CD4-positive, alpha-beta T cell treated with Interleukin-10 for 1 hour (primary cell): ENCODE data around the gene AGO4.
"Not testable (repeated sequence)": the region's sequence is repeated elsewhere in the genome, so short reads cannot be mapped to it uniquely, and the experiment has no call there.

Experiments used
- DNase-seq: peaks from one replicate; pipeline ENCODE4 v3.0.0-alpha.2; 2020

Gene AGO4

DNA sequence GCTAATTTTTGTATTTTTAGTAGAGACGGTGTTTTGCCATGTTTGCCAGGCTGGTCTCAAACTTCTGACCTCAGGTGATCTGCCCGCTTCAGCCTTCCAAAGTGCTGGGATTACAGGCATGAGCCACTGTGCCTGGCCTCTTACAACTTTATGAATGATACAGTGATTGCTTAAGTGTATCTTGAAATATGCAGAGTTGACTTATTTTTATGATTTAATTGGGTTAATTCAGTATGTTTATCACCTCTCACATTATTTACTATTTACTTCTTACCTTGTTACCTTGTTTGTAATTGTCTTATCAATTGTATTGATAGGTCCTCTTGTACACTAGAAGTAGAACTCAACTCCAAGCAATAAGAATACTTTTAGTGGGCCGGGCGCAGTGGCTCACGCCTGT lies 4.9 kb downstream of the AGO4 start:
- not testable (repeated sequence) for DNase-seq

DNA sequence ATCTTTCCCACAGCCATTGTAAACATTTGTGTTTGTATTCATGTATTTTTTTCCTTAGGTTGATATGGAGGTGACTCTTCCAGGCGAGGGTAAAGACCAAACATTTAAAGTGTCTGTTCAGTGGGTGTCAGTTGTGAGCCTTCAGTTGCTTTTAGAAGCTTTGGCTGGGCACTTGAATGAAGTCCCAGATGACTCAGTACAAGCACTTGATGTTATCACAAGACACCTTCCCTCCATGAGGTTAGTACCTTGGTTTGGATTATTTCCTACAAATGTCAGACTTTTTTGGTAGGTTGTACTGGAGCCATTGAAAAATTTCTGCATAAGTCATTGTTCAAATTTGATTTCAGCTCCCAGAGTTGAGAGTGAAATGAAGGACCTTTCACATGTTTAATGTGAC lies 17.4 kb downstream of the AGO4 start:
- DNase-seq: no peak

DNA sequence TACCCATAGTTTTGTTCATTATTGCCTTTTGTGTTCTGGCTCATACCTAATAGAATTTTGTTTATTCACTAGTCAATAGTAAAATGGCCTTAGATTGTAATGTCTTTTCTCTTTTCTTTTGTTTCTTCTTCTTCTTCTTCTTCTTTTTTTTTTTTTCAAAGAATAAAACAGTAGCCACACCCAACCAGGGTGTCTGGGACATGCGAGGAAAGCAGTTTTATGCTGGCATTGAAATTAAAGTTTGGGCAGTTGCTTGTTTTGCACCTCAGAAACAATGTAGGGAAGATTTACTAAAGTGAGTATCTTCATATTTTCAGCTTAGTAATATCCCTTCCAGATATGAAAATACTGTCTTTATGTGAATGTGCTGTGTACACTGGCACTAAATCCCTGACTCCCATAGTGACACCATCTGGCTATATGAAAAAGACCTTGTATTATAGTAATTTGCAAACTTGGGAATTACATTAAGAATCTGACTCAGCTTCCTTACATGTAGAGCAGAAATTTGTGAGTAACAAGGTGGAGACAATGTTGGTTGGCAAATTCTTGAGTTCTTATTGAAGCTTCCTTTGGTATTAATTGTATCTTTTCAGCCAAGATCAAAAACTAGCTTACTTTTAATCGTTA lies 24.6 kb downstream of the AGO4 start:
- DNase-seq: no peak

DNA sequence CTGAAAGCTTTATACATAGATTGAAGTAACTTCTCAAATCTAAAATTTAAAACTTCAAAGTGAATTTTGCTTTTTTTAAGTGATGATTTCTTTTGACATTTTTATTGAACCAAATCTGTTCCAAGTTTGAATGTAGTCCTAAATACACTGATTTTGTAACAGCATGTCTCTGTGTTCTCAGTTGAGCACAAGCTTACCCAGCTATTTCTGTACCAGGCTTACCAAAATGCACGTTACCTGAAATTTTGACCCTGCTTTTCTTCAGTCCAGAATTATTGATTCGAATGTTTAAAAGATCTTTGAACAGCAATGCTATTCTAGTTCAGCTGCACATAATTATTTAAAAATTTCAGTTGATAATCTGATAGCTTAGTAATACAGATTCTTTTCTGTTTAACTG lies 25.6 kb downstream of the AGO4 start:
- DNase-seq: no peak

DNA sequence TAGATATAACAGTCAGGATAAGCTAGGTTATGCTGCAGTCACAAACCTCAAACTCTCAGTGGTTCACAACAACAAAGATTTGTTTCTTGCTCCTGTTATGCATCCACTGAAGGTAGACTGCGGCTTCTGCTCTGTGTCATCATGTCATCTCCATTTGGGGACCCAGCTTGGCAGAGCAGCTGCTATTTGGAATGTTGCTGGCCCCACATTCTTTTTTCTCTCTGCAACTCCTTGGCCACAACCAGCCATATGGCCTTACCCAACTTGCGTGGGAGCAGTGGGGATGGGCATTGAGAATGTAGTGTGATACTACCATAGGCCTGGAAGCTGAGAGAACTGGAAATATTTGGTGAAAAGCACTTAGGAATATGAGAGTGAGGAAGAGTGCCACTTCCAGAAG lies 26.4 kb downstream of the AGO4 start:
- DNase-seq: no peak

DNA sequence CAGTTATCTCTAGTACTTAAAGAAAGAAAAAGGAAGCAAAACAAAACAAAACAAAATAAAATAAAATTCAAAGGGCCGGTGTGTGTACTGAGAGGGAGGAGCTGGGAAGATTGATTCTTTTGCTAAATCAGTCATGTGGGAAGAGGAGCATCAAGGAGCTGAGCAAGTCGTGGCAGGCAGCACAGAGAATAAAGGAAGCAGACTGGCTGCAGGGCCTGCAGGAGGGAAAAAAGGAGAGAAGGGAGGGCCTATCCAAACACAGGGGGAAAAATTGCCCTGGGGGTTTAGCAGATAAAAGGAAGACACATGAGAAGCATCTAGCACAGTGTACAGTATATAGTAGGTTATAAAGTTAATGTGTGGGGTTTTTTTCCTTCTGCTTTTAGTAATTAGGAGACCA lies 27.6 kb downstream of the AGO4 start:
- DNase-seq: no peak

DNA sequence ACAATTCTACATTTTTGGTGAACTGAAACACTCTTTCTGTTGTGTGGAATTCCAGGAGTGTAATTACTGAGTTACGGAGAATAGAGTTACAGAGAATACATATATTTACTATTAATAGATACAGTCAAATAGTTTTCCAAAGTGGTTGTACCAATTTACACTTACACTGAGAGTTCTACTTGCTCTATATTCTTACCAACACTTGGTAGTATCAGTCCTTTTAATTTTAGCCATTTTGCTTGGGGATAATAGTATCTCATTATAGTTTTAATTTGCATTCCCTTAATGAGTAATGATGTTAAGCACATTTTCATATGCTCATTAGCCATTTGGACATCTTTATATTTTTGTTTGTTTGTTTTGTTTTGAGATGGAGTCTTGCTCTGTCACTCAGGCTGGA lies 28.9 kb downstream of the AGO4 start:
- no peak for DNase-seq

DNA sequence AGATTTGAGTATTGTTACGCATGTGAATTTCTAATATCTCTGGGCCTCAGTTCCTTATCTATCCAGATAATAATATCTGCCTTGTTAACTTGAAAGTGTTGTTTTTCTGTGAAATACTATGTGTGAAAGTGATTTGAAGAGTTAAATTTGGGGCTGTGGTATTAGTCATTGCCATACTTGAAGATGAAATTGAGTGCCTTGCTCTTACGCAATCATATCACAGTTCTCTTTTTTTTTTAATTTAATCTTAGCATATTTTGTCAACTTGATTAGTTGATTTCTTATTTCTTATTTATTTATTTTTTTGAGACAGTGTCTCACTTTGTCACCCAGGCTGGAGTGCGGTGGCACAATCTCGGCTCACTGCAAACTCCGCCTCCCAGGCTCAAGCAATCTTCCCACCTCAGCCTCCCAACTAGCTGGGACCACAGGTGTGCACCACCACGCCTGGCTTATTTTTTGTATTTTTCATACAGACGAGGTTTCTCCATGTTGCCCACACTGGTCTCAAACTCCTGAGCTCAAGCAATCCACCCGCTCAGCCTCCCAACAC lies 31.0 kb downstream of the AGO4 start:
- no peak for DNase-seq

DNA sequence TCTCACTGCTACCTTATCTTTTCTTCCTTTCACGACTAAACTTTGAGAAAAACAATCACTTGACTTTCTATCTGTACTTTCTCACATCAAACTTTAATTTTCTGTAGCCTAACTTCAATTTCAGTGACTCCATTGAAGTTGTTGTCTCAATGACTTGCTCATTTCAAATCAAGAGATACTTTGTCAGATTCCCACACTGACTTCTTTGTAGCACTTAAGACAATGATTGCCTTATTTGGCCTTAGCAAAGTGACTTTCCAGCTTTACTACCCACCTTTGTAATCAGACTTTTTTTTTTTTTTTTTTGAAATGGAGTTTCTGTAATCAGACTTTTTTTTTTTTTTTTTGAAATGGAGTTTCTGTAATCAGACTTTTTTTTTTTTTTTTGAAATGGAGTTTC lies 37.0 kb downstream of the AGO4 start:
- DNase-seq: no peak

DNA sequence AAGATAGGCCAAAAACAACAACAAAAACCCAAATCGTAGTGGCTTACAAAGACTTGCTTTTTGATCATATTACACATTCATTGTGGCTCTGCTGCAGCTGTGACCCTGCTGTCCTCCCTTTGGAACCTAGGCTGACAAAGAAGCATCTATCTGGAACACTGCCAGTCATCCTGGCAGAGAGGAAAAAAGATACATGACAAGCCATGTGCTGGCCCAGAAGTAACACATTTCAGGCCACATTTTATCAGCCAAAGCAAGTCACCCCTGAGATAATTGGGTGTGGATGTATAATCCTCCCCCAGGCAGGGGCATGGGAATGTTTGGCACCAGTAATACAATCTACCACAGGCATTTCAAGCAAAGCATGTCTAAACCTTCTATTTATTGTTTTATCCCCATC lies 38.0 kb downstream of the AGO4 start:
- DNase-seq: no peak

DNA sequence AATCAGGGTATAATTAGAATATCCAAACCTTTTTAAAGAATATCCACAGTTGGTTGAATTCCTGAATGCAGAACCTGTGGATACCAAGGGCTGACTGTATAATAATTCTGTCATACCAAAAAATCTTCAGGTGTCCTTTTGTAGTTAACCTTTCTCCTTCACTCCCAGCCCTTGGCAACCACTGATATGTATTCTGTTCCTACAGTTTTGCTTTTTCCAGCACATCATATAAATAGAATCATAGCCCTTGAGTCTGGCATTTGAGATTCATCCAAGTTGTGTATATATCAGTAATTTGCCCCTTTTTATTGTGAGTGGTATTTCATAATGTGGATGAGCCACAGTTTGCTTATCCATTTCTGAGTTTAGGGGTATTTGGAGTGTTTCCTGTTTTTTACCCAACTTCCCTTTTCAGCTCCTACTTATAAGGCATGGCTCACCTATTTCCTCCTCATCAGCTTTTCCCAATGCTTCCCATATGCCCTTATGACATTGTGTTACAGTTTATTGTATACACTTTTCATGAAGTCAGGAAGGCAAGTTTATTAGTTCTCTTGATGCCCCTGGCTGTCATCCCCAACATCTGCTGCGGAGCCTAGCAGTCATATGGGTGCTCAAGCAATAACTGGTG lies 40.2 kb downstream of the AGO4 start:
- DNase-seq: no peak

DNA sequence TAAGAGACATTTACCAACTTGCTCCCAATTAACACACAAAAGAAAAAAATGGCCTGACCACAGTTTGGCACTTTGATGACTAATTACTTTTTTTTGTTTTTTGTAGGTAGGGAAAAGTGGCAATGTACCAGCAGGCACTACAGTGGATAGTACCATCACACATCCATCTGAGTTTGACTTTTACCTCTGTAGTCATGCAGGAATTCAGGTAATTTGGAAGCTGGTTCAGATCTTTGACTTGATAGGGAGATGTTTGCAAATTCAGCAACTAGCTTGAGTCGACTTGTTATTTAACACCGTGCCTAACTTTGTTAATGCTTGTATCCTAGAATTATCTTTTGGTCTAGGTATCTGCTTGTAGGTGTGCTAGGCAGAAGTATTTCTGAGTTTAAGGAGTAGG lies 42.2 kb downstream of the AGO4 start:
- no peak for DNase-seq

DNA sequence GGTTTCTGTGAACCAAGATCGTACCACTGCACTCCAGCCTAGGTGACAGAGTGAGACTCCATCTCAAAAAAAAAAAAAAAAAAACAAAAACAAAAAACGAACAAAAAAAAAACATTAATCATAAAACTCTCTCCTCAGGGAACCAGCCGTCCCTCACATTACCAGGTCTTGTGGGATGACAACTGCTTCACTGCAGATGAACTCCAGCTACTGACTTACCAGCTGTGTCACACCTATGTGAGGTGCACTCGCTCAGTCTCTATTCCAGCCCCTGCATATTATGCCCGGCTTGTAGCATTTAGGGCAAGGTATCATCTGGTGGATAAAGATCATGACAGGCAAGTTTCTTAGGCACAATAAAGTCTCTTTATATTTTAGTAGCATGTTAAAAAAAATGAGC lies 42.9 kb downstream of the AGO4 start:
- DNase-seq: no peak

DNA sequence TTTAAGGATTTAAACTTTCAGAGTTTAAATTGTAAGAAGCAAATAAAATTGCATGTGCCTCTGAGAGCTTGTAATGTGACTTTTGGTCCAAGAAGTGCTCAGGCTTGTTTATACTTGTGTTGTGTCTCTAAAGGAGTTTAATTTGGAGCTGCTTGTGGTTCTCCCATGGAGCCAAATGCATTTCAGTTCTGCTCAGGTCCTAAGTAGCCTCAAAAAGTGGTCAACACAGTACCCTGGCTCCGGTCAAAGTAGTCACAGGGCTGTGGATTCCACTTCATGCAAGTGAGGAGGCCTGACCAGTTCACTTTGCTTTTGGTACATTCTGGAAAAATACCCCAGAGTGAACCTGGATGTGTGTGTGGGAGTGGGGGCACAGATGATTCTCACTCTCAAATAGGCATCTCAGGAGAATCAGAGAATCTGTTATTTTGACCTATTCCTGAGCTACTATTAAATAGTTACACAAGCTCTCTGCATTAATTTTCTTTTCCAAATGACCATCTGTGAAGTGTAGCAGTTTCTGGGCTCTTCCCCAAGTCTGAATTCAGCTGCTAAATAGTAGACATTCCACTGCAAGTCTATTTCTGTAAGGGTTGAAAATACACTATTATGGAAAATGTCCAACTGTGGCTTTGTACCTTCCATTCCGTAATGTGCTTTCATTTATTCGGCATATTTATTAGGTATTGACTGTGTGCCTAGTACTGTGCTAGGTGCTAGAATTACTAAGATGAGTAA lies 43.5 kb downstream of the AGO4 start:
- DNase-seq: no peak

DNA sequence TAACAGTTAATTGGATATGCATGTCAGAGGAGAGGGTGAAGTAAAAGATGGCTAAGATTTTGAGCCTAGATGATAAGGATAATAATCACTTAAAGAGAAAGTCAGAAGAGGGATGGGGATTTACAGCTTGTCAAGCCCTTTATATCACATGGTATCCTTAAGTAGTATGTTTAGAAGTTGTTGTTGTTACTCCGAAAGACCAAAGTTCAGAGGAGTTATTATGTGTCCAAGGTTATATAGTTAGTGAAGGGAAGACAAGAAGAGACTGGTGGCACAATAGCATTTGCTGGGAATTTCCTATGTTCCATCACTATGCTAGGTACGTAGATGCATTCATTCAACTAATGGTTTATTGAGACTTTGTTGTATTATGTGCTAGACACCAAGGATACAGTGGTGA lies 44.4 kb downstream of the AGO4 start:
- DNase-seq: no peak

DNA sequence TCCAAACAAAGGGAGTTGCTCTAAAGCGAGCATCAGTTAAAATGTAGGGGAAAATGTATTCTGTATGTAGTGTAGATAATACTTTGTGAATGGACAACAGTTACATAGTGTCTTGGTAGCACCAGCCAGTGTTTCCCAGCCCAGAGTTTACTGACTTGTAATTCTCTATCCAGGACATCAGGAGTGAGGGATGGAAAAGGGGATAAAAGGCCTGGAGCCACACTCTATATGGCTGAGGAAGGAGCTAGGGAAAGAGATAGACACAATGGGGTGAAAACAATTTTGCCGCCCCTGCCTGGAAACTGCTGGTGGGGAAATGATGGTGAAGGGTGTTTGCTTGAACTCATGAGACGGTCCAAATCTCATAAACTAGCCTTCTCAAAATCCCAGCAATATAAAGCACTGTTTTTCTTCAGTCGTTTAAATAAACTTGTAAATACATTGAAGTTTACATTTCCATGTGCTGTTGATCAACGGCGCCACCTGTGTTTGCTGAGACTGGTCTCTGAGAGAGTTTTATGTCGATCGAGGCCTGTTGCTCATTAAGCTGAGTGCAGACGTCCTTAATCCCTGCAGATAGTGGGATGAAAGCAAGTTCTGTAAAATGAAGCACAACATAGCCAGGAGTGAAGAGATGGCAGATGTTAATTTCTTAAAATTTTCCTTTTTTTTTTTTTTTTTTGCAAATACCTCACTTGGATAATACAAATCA lies 47.3 kb downstream of the AGO4 start:
- no peak for DNase-seq

DNA sequence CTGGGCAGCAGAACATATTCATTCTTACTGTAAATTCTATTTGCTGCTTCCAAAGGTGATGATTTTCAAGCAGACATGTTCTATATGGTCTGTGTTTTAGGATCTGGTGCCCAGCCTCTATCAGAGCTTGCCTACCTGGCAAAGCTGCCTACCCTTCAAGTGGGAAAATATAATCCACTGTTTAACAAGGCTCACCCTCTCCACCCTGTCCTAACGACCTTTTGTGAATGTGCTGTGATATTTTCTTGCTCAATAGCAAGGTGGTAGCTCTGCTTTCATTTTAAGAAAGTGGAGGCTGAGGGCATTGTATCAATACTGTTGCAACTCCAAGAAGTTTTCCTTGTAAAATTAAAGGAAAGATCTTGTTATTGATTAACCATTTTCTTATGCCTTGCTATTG lies 49.1 kb downstream of the AGO4 start:
- no peak for DNase-seq

DNA sequence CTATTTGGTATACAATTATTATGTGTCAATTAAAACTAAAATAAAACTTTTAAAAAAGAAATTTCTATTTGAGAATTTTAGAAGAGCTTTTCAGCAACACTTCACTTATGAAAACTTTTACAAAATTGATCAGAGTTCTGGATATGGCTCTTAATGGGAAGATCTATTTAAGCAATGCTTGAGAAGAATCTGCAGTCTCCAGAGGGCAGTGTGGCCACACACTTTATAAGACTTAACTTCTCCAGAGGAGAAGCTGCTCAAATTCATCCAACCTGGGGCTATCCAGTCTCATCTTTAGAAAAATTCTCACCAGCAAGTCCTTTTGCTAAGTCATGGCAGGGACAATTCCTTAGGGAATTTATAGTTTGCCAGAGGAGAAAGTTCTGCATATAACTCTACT lies 50.0 kb downstream of the AGO4 start:
- DNase-seq: no peak

DNA sequence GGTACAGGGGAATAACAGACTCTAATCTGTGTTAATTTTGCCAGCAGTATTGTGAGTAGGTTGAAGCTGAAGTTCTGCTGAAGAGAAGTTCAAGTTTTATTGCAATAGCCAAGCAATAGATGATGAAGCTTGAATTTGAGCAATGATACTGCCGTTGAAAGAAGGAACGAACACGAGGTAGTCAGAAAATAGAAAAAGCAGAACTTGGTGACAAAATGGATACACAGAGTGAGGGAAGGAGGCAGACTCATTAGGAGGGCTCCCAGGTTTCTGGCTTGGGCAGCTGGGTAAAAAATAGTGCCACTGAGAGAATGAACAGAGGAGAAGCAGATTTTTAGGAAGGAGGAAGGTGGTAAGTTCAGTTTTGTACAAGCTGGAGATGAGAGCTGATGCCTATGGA lies 52.9 kb downstream of the AGO4 start:
- no peak for DNase-seq

DNA sequence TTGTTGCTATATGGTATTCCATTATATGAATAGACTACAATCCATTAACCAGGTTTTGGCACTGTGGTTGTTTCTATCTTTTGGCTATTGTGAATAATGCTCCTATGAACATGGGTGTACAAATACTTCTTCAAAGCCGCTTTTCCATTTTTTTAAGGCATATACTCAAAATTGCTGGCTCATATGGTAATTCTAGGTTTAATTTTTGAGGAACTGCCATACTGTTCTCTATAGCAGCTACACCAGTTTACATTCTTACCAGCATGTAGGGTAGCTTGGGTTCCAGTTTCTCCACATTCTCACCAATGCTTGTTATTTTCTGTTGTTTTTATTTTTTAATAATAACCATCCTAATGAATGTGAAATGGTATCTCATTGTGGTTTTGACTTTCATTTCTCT lies 55.3 kb downstream of the AGO4 start:
- no peak for DNase-seq

DNA sequence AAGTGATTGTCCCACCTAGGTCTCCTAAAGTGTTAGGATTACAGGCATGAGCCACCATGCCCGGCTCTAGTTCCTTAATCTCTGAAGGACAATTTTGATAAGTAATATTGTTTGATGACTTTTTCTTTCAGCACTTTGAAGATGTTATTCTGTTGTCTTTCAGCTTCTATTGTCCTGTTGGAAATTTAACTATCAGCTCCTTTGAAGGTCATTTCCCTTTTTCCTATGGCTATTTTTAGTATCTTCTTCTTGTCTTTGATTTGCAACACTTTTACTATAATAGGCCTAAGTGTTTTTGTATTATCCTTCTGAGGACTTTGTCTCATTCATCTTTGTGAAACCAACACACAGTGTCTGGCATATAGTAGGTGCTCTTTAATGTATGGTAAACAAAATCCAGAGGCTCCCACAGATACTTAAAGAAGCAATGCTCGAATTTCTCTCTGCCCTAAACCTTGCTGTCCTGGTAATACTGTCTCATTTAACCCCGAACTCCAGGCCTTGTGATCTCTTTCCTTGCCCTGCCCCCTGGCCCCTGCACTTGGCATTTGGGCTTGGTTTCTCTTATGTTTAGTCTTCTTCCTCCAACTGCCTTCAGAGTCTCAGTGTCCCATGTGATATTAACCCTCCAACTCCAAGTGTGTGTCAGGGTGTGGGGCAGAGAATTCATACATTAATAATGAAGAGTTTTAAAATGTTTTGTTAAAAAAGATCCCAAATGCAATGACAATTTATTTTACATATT lies 56.2 kb downstream of the AGO4 start:
- DNase-seq: no peak

DNA sequence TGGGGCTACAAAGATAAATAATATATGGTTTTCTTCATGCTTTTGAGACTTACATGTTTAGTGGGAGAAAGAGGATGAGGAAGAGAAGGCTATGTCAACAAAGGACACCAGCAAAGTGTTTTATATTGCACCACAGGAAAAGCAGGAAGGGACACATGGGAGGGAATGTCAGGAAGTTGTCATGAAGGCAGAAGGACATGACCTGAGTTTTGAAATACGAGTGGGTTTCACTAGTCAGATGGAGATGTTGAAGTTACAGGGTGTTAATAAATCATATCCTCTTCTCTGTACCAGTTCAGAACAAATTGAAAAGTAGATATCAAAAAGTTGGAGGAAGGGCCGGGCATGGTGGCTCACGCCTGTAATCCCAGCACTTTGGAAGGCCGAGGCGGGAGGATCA lies 57.0 kb downstream of the AGO4 start:
- DNase-seq: no peak

DNA sequence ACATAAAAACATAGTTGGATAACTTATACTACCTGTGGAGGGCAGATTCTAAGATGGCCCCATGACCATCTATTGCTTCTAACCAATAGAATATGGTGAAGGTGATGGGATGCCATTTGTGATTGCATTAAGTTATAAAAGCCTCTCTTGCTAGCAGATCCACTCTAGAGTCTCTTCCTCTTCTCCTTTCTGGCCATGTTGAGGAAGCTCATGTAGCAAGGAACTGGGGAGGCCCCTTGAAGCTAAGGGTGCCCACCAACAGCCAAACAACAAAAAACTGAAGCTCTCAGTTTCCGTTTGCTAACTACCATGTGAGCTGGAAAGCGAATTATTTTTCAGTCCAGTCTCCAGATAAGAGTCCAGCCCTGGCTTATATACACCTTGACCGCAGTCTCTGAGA lies 59.2 kb downstream of the AGO4 start:
- DNase-seq: no peak
